Trophoblast cell (in vitro differentiated cells and primary cell): ENCODE results near the gene APAF1.

Experiments
- DNase-seq, 2 donors: peaks; one replicate each; pipeline ENCODE4 v3.0.0-alpha.2; 2016
- H2AFZ ChIP-seq: 2 replicates; pipeline ENCODE4 v1.6.1; 2013; ENCODE audit warnings: low read length, moderate library complexity, mild to moderate bottlenecking; ENCODE audit not compliant: insufficient read depth, poor library complexity
- H2AK5ac ChIP-seq: 2 replicates; pipeline ENCODE4 v1.6.1; 2013; ENCODE audit warnings: mild to moderate bottlenecking, low read length
- H2BK120ac ChIP-seq: 2 replicates; pipeline ENCODE4 v1.6.1; 2013; ENCODE audit warnings: low read length, mild to moderate bottlenecking, moderate library complexity; ENCODE audit not compliant: insufficient read depth, poor library complexity
- H2BK12ac ChIP-seq: 2 replicates; pipeline ENCODE4 v1.6.1; 2013; ENCODE audit warnings: mild to moderate bottlenecking, low read length, moderate library complexity
- H2BK5ac ChIP-seq: 2 replicates; pipeline ENCODE4 v1.6.1; 2013; ENCODE audit warnings: low read length, low read depth, moderate library complexity, mild to moderate bottlenecking; ENCODE audit not compliant: poor library complexity
- H3K14ac ChIP-seq: 2 replicates; pipeline ENCODE4 v1.6.1; 2013; ENCODE audit warnings: mild to moderate bottlenecking, low read length
- H3K18ac ChIP-seq: 2 replicates; pipeline ENCODE4 v1.6.1; 2013; ENCODE audit warnings: mild to moderate bottlenecking, low read length
- H3K23ac ChIP-seq: 2 replicates; pipeline ENCODE4 v1.6.1; 2013; ENCODE audit warnings: low read length
- H3K27ac ChIP-seq: 2 replicates; pipeline ENCODE4 v1.5.1; 2013; ENCODE audit warnings: low read depth, mild to moderate bottlenecking, inconsistent platforms, low read length, moderate library complexity
- H3K27me3 ChIP-seq: 2 replicates; pipeline ENCODE4 v1.6.1; 2013; ENCODE audit warnings: inconsistent platforms, mild to moderate bottlenecking, low read length, moderate library complexity; ENCODE audit not compliant: insufficient read depth
- H3K36me3 ChIP-seq, 2 experiments: 1 replicate in 1 of 2; 2 replicates in 1 of 2; pipeline ENCODE4 v1.6.1; 2013; ENCODE audit warnings: low read length in 2 of 2, mild to moderate bottlenecking in 2 of 2, moderate library complexity in 1 of 2; ENCODE audit not compliant: insufficient read depth in 2 of 2, control insufficient read depth in 1 of 2
- H3K4ac ChIP-seq: 2 replicates; pipeline ENCODE4 v1.6.1; 2013; ENCODE audit warnings: low read depth, mild to moderate bottlenecking, low read length, moderate library complexity
- H3K4me1 ChIP-seq, 2 experiments: 1 replicate in 1 of 2; 2 replicates in 1 of 2; pipeline ENCODE4 v1.6.1; 2013; ENCODE audit warnings: low read length in 2 of 2, mild to moderate bottlenecking in 2 of 2, moderate library complexity in 1 of 2; ENCODE audit not compliant: insufficient read depth in 2 of 2, control insufficient read depth in 1 of 2
- H3K4me2 ChIP-seq: 2 replicates; pipeline ENCODE4 v1.6.1; 2013; ENCODE audit warnings: inconsistent platforms, mild to moderate bottlenecking, low read length, moderate library complexity
- H3K4me3 ChIP-seq: 2 replicates; pipeline ENCODE4 v1.5.1; 2013; ENCODE audit warnings: mild to moderate bottlenecking, low read depth, low read length, inconsistent platforms
- H3K79me1 ChIP-seq: one replicate; pipeline ENCODE4 v1.6.1; 2013; ENCODE audit warnings: low read length
- H3K79me2 ChIP-seq: 2 replicates; pipeline ENCODE4 v1.6.1; 2013; ENCODE audit warnings: low read length, mild to moderate bottlenecking; ENCODE audit not compliant: control insufficient read depth, insufficient read depth, poor library complexity
- H3K9ac ChIP-seq: 2 replicates; pipeline ENCODE4 v1.6.1; 2013; ENCODE audit warnings: mild to moderate bottlenecking, low read length
- H3K9me3 ChIP-seq: 2 replicates; pipeline ENCODE4 v1.6.1; 2013; ENCODE audit warnings: low read depth, mild to moderate bottlenecking, control low read depth, inconsistent platforms, low read length; ENCODE audit not compliant: insufficient read depth
- H4K12ac ChIP-seq: 2 replicates; pipeline ENCODE4 v1.6.1; 2013; ENCODE audit warnings: low read depth, mild to moderate bottlenecking, low read length, moderate library complexity
- H4K8ac ChIP-seq: 2 replicates; pipeline ENCODE4 v1.6.1; 2013; ENCODE audit warnings: low read depth, mild to moderate bottlenecking, low read length, moderate library complexity
- H4K91ac ChIP-seq: one replicate; pipeline ENCODE4 v1.6.1; 2013; ENCODE audit warnings: low read depth, mild to moderate bottlenecking, low read length, moderate library complexity
- WGBS: extraction: QIAGEN DNeasy Blood & Tissue Kit; methylation state at CpG from one replicate; pipeline ENCODE4 v1.1.7; 2013; ENCODE audit warnings: missing lambda C conversion rate; ENCODE audit not compliant: insufficient read length, insufficient coverage; ENCODE audit errors: extremely low coverage; 5-methylcytosine and 5-hydroxymethylcytosine counted together

APAF1 gene

DNA sequence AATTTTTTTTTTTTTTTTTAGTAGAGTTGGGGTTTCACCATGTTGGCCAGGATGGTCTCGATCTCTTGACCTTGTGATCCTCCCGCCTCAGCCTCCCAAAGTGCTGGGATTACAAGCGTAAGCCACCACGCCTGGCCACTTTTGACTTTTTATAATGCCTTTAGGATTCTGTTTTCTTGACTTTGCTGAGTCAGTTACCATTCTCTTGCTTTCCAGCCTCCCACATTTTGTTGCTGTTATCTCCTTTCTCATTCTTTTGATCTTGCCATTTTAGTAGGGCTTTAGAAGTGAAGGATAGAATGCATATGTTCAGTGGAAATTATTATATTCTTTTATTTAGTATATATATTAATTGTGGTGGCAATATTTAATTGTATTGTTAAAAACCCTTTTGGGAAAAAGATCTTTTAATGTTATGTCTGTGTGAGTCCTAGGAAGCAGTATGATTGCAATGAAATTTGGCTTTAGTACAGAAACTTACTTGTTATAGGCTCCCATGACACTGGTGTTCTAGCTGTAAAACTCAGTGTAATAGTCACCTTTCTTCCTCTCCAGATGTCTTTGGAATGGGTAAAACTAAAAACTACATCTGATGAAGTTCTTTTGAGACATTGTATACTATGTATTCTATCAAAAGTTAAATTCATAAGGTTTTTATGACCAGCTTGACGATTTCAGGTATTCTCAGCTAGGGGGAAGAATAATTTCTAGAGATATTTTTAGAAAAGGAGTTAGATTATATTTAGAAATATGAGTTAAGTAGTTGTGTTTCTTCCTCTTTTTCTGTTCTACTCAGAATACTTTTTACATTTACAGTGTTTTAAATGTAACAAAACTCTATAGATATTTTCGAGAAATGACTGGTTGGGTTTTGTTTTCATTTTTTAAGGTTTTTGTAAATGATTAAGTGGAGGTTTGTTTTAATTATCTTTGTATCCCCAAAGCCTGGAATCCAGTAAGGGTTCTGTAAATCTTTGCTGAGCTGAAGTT, 74.7 kb downstream of the APAF1 start:
- no peak overlapping the region for H3K4me2 ChIP-seq
- no peak for DNase-seq
- no peak overlapping the region for H2AK5ac ChIP-seq
- no peaks in the 10 kb centered on the region for H3K79me2 ChIP-seq
- no CpG with 5 or more reads among the region's 6 CpGs for WGBS
- H3K27me3 ChIP-seq = no peaks in the 10 kb centered on the region
- no peak overlapping the region for H3K4me3 ChIP-seq
- no peak overlapping the region for H2BK120ac ChIP-seq
- H3K79me1 ChIP-seq = no peaks in the 10 kb centered on the region
- H3K18ac ChIP-seq = no peak overlapping the region
- no peak overlapping the region for H4K91ac ChIP-seq
- H3K14ac ChIP-seq = no peak overlapping the region
- H2AFZ ChIP-seq = no peak overlapping the region
- H4K12ac ChIP-seq = no peak overlapping the region
- H3K4ac ChIP-seq = no peak overlapping the region
- peaks cover 6 to 8% of the 10 kb centered on the region in 2 experiments for H3K36me3 ChIP-seq
- no peak overlapping the region for H4K8ac ChIP-seq
- H3K9ac ChIP-seq = no peak overlapping the region
- H3K9me3 ChIP-seq = no peaks in the 10 kb centered on the region
- H3K23ac ChIP-seq = no peak overlapping the region
- H2BK12ac ChIP-seq = no peak overlapping the region
- no peaks in the 10 kb centered on the region for H3K4me1 ChIP-seq
- H2BK5ac ChIP-seq = no peak overlapping the region
- H3K27ac ChIP-seq = no peak overlapping the region

DNA sequence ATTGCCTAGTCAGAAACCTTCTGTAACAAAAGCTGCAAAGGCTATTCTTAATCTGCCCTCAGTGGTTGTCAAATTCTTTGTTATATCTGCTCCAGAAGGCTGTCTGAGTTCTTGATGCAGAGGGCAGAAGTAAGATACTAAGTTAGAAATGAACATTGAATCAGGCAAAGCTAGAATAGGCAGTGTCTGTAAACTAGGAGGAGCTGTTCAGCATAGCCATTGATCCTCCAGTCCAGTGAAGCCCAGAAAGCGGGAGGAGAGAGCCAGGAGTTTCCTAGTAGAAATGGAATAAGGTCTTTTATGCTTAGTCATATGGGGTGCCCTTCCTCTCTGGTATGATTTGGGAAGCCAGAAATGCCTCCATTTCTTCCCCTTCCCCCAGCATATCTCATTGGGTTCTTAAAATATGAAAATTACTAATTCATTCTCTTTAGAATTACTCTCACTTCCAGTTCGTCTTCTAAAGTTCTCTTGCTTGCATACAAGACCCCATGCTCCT, 76.2 kb downstream of the APAF1 start:
- Histone ChIP-seq H3K4me1 (no peaks in the 10 kb centered on the region), H4K91ac (no peak overlapping the region), H2BK120ac (no peak overlapping the region), H3K23ac (no peak overlapping the region), H3K79me1 (no peaks in the 10 kb centered on the region), H2AK5ac (no peak overlapping the region), H3K27ac (no peak overlapping the region), H2BK5ac (no peak overlapping the region), H2AFZ (no peak overlapping the region), H3K36me3 (peaks cover 8 to 10% of the 10 kb centered on the region in 2 experiments), H3K4me3 (no peak overlapping the region), H3K4ac (no peak overlapping the region), H3K9me3 (no peaks in the 10 kb centered on the region), H2BK12ac (no peak overlapping the region), H3K4me2 (no peak overlapping the region), H3K9ac (no peak overlapping the region), H4K12ac (no peak overlapping the region), H3K27me3 (no peaks in the 10 kb centered on the region), H3K14ac (no peak overlapping the region), H3K79me2 (no peaks in the 10 kb centered on the region), H4K8ac (no peak overlapping the region), H3K18ac (no peak overlapping the region)
- WGBS = no CpG with 5 or more reads among the region's 2 CpGs
- DNase-seq = no peak

DNA sequence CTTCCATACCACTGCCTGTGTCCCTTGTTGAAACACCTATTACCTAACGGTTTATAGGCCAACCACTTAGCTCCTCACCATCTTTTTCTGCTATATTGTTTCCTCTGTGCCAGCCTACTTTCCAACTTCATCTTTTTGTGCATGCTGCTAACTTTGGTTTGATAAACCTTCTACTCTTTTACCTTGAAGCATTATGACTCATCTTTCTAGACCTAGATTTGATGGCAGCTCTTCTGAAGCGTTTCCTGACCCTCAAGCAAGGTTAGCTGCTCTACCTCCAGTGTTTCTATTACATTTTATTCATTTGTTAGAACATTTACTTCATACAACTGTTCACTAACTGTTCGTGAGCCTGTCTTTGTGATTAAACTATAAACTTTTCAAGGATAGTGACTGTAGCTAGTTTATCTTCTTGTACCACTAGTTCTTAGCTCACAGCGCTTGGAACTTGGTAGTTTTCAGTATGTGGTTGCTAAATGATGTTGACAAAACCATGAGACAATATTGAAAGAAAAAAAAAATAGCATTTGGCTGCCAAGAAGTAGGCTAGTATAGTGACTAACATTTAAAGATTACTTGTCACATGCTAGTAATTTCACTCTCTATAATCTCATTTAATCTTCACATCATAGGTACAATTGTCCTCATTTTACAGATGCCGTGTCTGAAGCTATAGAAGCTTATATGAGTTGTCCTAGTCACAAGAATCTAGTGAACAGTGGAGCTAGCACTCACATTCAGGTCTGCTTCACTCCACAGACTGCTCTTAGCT, 79.5 kb downstream of the APAF1 start:
- H2BK12ac ChIP-seq = no peak overlapping the region
- H3K9ac ChIP-seq = no peak overlapping the region
- H3K27ac ChIP-seq = no peak overlapping the region
- no peak overlapping the region for H3K4ac ChIP-seq
- no peaks in the 10 kb centered on the region for H3K79me1 ChIP-seq
- no peak overlapping the region for H4K91ac ChIP-seq
- H3K18ac ChIP-seq = no peak overlapping the region
- no peaks in the 10 kb centered on the region for H3K79me2 ChIP-seq
- no CpG with 5 or more reads among the region's 5 CpGs for WGBS
- H3K14ac ChIP-seq = no peak overlapping the region
- no peak overlapping the region for H4K12ac ChIP-seq
- H4K8ac ChIP-seq = no peak overlapping the region
- H3K4me1 ChIP-seq = no peaks in the 10 kb centered on the region
- H3K27me3 ChIP-seq = no peaks in the 10 kb centered on the region
- no peak overlapping the region for H2AK5ac ChIP-seq
- no peak overlapping the region for H2BK5ac ChIP-seq
- no peaks in the 10 kb centered on the region for H3K9me3 ChIP-seq
- H3K4me2 ChIP-seq = no peak overlapping the region
- no peak overlapping the region for H2AFZ ChIP-seq
- DNase-seq = no peak
- H3K23ac ChIP-seq = no peak overlapping the region
- H3K4me3 ChIP-seq = no peak overlapping the region
- H2BK120ac ChIP-seq = no peak overlapping the region
- peaks cover 11 to 25% of the 10 kb centered on the region in 2 experiments for H3K36me3 ChIP-seq

DNA sequence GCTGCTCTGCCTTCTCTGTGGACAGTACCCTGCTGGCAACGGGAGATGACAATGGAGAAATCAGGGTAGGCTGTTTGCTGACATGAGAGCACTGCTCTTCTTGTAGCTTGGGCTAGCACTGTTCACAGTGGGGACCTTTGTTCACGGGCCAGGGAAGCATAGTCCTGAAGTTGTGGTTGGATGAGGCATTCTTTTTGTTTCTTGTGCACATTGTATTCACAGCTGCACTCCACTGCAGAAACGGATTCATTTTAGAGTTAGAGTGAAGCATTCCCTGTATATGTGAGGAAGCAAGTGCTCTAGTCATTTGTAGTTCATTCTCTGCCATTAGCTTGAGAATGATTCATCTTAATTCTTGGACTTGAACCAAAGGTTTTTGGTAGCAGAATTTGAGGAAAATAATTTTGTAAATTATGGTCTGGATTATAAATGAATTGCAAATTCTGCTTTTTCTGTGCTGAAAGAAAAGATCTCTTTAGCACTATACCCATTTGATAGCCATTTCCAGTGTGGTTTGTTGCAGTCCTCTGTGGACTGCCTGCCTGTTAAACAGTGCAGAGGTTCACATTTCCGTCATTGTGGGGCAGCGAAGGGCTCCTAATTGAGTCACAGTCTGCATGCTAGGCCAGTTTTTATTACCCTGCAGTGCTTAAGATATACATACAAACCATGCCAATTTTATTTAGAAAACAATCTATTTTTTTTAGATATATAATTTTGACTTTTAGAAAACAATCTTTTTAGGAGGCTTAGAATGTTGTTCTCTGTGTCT, 80.6 kb downstream of the APAF1 start:
- peak; percentile 14 to 28 for DNase-seq
- no peak overlapping the region for H3K27ac ChIP-seq
- no peak overlapping the region for H4K91ac ChIP-seq
- no peak overlapping the region for H4K12ac ChIP-seq
- H3K4ac ChIP-seq = no peak overlapping the region
- peaks cover 11 to 27% of the 10 kb centered on the region in 2 experiments for H3K36me3 ChIP-seq
- H2AFZ ChIP-seq = no peak overlapping the region
- H3K79me2 ChIP-seq = no peaks in the 10 kb centered on the region
- H3K23ac ChIP-seq = no peak overlapping the region
- no peak overlapping the region for H3K18ac ChIP-seq
- H3K4me2 ChIP-seq = no peak overlapping the region
- no peaks in the 10 kb centered on the region for H3K9me3 ChIP-seq
- H3K4me3 ChIP-seq = no peak overlapping the region
- no peak overlapping the region for H4K8ac ChIP-seq
- H2BK12ac ChIP-seq = no peak overlapping the region
- no peaks in the 10 kb centered on the region for H3K79me1 ChIP-seq
- H2BK5ac ChIP-seq = no peak overlapping the region
- no peak overlapping the region for H3K9ac ChIP-seq
- H2AK5ac ChIP-seq = no peak overlapping the region
- no peak overlapping the region for H2BK120ac ChIP-seq
- H3K27me3 ChIP-seq = no peaks in the 10 kb centered on the region
- H3K4me1 ChIP-seq = no peaks in the 10 kb centered on the region
- WGBS = no CpG with 5 or more reads among the region's 5 CpGs
- no peak overlapping the region for H3K14ac ChIP-seq
